Prostate gland (tissue), 2 donors: Measurements from ENCODE around the gene NHLH2.

Experiments
- POLR2AphosphoS5 ChIP-seq: sonication (generic); formaldehyde crosslinking; IDR thresholded peaks from one replicate; pipeline ENCODE4 v1.6.1; 2017; ENCODE audit warnings: antibody characterized with exemption
- TF ChIP-seq, protein P1 (sequence below), 4 experiments: fragments of 200-600 bp in 2 of 4; fragments of 450-650 bp in 2 of 4; sonication (generic) in 2 of 4; IDR thresholded peaks; 1 replicate in 3 of 4; 2 replicates in 1 of 4; pipeline ENCODE4 v1.5.1; 2016 to 2019; ENCODE audit warnings: antibody characterized with exemption in 4 of 4, mild to moderate bottlenecking in 2 of 4, moderate library complexity in 2 of 4

DNA sequence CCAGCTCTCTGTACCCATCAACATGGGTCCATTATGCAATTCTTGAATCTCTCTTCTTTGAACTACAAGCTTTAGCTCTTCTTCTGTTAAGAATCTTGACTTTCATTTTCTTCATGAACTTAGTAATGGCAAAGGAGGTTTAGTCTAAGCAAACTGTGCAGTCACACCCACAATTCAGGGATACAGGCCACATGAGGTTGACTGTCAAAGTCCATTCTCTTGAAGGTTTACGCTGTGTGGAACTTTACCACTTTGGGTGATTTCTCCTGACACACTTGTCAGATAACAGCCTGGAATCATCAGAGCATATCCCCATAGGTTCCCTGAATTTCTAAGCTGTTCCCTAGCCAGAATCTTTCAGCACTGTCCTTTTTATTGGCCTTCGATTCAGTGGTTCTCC, 48.0 kb upstream of the NHLH2 start:
- no peak for TF ChIP-seq POLR2AphosphoS5
- TF ChIP-seq, protein P1, sequence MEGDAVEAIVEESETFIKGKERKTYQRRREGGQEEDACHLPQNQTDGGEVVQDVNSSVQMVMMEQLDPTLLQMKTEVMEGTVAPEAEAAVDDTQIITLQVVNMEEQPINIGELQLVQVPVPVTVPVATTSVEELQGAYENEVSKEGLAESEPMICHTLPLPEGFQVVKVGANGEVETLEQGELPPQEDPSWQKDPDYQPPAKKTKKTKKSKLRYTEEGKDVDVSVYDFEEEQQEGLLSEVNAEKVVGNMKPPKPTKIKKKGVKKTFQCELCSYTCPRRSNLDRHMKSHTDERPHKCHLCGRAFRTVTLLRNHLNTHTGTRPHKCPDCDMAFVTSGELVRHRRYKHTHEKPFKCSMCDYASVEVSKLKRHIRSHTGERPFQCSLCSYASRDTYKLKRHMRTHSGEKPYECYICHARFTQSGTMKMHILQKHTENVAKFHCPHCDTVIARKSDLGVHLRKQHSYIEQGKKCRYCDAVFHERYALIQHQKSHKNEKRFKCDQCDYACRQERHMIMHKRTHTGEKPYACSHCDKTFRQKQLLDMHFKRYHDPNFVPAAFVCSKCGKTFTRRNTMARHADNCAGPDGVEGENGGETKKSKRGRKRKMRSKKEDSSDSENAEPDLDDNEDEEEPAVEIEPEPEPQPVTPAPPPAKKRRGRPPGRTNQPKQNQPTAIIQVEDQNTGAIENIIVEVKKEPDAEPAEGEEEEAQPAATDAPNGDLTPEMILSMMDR (IDR thresholded peaks at IDR 0.05), result no peak
